Bone marrow (tissue), 2 donors: ENCODE measurements around the gene CMAS.
"Not testable (repeated sequence)": the region's sequence is repeated elsewhere in the genome, so short reads cannot be mapped to it uniquely, and the experiment has no call there.

Experiments used
- DNase-seq, 2 donors: peaks; one replicate each; lab custom pipeline; 2025; lab: John Stamatoyannopoulos, UW

CMAS gene

DNA sequence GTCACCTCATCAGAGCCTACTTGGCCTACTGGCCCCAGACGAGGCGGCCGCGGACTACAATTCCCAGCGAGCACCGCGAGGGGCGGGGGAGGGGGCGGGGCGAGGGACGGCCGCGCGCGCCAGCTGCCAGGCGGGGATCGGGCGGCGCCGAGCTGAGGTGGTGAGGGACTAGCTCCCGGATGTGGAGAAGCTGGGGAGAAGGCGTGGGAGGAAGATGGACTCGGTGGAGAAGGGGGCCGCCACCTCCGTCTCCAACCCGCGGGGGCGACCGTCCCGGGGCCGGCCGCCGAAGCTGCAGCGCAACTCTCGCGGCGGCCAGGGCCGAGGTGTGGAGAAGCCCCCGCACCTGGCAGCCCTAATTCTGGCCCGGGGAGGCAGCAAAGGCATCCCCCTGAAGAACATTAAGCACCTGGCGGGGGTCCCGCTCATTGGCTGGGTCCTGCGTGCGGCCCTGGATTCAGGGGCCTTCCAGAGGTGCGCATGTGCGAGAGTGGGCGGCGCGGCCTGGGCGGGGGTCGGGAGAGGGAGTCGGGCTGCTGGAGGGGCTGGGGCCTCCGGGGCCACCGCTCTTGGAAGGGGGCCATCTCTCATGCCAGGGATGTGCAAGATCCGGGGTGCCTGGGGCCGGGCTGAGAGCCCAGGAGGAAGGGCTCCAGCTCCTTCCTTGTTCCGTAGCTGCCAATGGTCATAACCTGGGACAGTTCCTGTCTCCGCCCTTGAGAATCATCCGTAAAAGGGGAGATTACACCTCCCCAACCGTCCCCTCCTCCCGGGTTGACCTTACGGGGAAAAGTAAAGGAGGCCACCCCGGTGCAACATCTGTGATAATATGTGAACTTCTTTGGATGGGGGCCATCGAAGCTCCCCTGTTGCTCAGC, at the start of gene CMAS:
CMAS (plus strand) TSS at position 129 of the 878 bp plus-strand sequence; CDS start at position 215, 86 bp downstream.
- DNase-seq = peak; percentile 29 to 56

DNA sequence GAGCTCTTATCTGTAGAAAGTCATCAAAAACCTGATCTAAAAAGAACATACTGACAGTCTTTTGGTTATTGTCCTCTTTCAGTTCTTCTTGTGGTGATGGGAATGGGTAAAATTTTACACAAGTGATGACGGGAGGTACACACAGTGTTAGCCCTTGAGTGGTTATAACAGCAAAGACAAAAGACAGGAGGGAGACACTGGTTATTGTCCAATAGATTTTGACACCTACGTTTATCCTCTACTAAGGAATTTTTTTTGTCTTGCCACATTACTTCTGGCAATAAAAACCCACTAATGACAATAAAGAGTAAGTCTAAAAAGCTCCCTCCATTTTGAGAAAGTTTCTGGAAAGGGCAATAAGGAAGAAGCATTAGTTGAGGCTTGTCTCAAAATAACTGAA, 47.7 kb upstream of the CMAS start:
- DNase-seq = no peak

GRCh38 chr12:21998782-21999181, 47.2 kb upstream of the CMAS start:
- DNase-seq = no peak

DNA sequence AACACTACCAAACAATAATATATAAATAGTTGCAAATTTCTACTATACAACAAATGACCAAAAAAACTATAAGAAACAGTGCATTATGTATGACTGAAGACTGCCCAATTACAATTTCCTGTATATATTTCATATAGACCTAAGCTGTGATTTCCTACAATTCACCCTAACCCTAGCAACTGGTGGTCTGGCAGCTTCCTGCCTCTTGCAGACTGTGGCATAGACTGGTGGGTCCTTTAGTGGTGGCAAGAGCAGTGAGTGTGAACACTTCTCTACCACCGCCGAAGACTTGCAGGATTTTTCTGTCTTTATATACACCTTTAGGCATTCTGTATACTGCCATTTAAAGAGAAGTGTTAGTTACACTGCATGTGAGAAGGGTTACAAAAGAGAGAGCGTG, 43.6 kb upstream of the CMAS start:
- DNase-seq = no peak

- DNase-seq = not testable (repeated sequence)
Measured at GRCh38 chr12:22007794-22008193, 38.2 kb upstream of the CMAS start.

DNA sequence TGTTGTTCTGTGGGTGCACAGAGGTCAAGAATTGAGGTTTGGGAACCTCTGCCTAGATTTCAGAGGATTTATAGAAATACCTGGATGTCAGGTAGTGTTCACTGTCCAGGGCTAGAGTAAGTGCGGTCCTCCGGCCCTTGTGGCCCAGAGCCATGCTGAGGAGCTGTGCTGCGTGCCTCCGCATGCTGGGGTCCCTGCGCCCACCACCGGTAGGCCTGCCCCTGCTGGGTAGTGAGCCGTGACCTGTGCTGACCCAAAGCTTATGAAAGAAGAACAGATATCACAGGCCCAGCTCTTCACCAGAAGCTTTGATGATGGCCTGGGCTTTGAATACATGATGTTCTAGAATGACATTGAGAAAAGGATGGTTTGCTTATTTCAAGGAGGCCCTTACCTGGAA, 37.8 kb upstream of the CMAS start:
- DNase-seq = no peak

- no peak for DNase-seq
Measured at GRCh38 chr12:22014041-22014782, 31.8 kb upstream of the CMAS start.

- DNase-seq = no peak
Measured at GRCh38 chr12:22014783-22015144, 31.3 kb upstream of the CMAS start.

DNA sequence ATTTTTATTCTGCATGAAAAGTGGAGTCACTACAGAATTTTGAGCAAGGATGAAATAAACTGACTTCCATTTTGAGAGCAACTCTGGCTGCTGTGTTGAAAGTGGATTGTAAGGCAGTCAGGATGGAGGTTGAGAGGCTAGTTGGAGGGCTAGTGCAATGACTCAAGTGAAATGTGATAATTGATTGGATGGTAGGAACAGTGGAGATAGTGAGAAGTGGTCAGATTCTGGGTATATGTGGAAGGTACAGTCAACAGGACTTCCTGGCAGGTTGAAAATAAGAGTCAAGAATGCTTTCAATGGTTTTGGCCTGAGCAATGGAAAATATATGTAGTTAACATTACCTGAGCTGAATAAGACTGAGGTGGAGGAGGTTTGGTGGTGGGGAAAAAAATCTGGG, 29.0 kb upstream of the CMAS start:
- DNase-seq = no peak

DNA sequence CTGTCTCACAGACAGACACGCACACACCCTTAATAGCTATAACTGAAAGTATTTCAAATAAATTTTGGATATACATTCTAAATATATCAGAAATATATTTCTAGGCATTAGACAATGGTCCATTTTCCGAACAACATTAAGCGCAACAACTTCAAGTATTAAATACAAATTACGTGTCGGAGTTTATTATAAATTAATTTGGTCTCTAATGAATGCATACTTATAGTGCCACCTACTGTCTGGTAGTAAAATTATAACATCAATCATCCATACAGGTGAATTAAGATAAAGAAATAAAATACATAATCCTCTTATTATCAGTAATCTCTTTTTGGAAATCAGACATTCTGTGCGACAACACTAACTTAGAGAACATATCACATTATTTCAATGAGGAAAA, 27.2 kb upstream of the CMAS start:
- DNase-seq = no peak

DNA sequence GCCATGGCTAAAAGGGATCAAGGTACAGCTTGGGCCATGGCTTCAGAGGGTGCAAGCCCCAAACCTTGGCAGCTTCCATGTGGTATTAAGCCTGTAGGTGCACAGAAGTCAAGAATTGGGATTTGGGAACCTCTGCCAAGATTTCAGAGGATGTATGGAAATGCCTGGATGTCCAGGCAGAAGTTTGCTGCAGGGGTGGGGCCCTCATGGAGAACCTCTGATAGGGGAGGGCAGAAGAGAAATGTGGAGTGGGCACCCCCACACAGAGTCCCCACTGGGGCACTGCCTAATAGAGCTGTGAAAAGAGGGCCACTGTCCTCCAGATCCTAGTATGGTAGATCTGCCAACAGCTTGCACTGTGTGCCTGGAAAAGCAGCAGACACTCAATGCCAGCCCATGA, 22.5 kb upstream of the CMAS start:
- DNase-seq = not testable (repeated sequence)

DNA sequence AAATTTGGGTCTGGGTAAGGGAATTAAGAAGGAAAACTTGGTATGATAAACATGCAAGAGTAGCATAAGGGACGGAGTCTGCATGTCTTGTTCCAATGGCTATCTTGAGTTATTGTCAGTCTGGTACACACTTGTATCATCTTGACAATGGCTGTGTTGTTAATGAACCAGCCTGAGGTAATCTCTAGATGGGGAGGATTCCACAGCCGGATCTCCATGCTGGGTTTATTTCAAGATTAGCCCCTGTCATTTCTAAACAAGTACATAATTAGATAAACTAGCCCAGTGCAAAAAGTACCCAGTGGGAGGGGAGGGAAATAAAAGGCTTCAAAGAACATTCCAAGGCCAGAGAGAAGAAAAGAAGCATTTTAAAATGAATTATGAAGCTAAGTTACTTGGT, 16.5 kb upstream of the CMAS start:
- no peak for DNase-seq

- DNase-seq = no peak
Measured at GRCh38 chr12:22029991-22030390, 16.0 kb upstream of the CMAS start.

DNA sequence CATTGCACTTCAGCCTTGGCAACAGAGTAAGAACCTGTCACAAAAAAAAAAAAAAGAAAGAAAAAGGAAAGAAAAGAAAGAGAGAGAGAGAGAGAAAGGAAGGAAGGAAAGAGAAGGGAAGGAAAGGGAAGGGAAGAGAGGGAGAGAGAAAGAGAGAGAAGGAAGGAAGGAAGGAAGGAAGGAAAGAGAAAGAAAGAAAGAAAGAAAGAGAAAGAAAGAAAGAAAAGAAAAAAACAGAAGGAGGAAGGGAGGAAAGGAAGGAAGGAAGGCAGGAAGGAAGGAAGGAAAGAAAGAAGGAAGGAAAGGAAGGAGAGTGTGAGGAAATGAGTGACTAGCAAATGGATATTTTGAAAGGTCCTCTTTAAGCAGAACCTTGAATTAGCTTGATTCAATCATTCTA, 13.3 kb upstream of the CMAS start:
- DNase-seq = no peak

DNA sequence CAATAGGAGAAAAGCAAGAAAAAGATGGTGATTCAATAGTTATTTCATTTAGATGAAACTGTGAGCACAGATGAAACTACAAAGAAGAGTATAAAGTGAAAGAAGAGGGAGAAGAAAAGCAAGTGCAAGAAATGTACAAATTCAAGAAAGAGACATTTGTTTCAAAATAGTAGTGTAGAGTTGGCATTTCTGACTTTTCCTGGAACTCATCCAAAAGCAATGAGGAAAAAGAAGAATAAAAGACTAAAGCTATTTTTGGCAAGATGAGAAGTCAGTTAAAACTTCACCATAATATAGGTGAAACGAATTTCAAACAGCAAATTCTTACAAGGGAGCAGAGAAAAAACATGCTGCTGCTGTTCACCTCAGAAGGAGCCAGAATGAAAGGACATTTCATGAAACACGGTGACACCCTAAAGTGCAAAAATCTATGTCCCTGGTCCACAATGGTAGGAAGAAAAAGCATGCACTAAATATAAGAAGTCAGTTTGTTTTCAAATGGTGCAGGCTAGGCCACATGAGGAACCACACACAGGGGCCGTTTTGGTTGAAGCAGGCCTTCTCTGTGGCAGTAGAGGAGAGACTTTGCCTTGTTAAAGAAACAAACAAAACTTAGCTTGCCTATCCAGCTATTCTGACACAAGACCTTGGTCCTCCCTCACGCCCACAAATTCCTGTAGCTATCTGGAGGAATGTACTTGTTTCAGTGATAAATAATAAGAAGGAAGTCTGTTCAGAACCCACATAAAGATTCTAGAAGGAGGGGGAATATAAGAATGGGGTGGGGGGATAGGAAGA, 11.1 kb upstream of the CMAS start:
- DNase-seq = peak in 1 of 2 donors; percentile 13

- DNase-seq = no peak
Measured at GRCh38 chr12:22037947-22038346, 8.1 kb upstream of the CMAS start.

- DNase-seq = no peak
Measured at GRCh38 chr12:22038734-22039133, 7.3 kb upstream of the CMAS start.

- no peak for DNase-seq
Measured at GRCh38 chr12:22039361-22039760, 6.7 kb upstream of the CMAS start.

- DNase-seq = no peak
Measured at GRCh38 chr12:22042976-22043669, 2.9 kb upstream of the CMAS start.

- no peak for DNase-seq
Measured at GRCh38 chr12:22043943-22044342, 2.1 kb upstream of the CMAS start.

GRCh38 chr12:22044391-22044790, 1.6 kb upstream of the CMAS start:
- DNase-seq = no peak

GRCh38 chr12:22046968-22047390, 961 bp downstream of the CMAS start:
- no peak for DNase-seq
